ENCODE data around the gene RUSF1. TPM values are rescaled to one million over a fixed set of nuclear protein-coding genes. Genes with fewer than 3 reads are reported as not detected.

Gene RUSF1
- total RNA-seq, 4 donors from 2014 or later = 65.2 to 124 (median 110) TPM

DNA sequence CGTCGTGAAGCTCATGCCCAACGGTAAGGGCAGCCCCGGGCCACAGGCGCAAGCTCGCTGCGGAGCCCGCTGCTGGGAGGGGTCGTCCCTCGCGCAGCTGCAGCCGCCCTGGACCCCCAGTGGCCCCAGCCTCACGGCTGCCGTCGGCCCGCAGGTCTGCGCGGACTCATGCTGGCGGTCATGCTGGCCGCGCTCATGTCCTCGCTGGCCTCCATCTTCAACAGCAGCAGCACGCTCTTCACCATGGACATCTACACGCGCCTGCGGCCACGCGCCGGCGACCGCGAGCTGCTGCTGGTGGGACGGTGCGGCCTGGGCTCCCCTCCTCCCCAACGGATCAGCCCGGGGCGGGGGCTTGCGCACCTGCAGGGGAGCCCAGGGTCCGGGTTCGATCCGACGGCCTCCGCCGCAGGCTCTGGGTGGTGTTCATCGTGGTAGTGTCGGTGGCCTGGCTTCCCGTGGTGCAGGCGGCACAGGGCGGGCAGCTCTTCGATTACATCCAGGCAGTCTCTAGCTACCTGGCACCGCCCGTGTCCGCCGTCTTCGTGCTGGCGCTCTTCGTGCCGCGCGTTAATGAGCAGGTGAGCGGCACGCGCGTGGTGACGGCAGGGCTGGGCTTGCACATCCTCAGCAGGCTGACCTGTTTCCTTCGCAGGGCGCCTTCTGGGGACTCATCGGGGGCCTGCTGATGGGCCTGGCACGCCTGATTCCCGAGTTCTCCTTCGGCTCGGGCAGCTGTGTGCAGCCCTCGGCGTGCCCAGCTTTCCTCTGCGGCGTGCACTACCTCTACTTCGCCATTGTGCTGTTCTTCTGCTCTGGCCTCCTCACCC lies 19.5 kb downstream of the RUSF1 start:
- peaks cover 4 to 20% (median 7%) of the 10 kb centered on the region in 4 donors for H3K4me1 ChIP-seq
- no peaks in the 10 kb centered on the region for H3K27me3 ChIP-seq
- H3K4me3 ChIP-seq = peak overlapping the region; percentile 50 to 67 (median 58)
- peaks cover 0 to 21% (median 0%) of the 10 kb centered on the region in 3 donors for H3K36me3 ChIP-seq
- TF ChIP-seq POLR2A (IDR thresholded peaks at IDR 0.05) = no peak
- TF ChIP-seq, protein P1, sequence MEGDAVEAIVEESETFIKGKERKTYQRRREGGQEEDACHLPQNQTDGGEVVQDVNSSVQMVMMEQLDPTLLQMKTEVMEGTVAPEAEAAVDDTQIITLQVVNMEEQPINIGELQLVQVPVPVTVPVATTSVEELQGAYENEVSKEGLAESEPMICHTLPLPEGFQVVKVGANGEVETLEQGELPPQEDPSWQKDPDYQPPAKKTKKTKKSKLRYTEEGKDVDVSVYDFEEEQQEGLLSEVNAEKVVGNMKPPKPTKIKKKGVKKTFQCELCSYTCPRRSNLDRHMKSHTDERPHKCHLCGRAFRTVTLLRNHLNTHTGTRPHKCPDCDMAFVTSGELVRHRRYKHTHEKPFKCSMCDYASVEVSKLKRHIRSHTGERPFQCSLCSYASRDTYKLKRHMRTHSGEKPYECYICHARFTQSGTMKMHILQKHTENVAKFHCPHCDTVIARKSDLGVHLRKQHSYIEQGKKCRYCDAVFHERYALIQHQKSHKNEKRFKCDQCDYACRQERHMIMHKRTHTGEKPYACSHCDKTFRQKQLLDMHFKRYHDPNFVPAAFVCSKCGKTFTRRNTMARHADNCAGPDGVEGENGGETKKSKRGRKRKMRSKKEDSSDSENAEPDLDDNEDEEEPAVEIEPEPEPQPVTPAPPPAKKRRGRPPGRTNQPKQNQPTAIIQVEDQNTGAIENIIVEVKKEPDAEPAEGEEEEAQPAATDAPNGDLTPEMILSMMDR (IDR thresholded peaks at IDR 0.05) = no peak
- no peak for DNase-seq
- H3K27ac ChIP-seq = peak overlapping the region in 1 of 4 donors; percentile 70
- peaks cover 0 to 4% (median 0%) of the 10 kb centered on the region in 4 donors for H3K9me3 ChIP-seq

DNA sequence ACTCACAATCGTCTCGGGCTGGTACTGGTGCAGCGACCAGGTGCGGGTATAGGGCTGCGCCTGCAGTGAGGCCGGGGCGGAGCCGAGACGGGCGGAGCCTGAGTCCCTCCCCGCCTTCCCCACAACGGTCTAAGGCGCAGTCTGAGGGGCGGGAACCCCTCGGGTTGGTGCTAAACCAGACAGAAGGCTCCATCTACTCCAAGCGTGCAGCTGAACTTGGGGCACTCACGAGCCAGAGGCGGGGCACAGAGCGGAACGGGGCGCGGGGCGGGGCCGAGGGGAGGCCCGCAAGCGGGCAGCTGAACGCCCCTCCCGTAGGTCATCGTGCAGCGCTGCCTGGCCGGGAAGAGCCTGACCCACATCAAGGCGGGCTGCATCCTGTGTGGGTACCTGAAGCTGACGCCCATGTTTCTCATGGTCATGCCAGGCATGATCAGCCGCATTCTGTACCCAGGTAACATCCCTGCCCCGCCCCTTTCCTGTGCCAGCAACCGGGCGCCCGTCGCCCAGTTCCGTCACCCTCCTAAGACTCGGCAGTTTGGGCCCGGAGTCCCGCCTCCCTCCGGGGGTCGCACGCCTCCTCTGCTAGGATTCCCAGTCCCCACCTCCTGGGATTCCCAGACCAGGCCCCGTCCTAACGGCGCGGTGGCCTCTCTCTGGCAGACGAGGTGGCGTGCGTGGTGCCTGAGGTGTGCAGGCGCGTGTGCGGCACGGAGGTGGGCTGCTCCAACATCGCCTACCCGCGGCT lies 20.3 kb downstream of the RUSF1 start:
- DNase-seq = peak; percentile 76 to 86 (median 84)
- Histone ChIP-seq H3K27me3 (no peaks in the 10 kb centered on the region), H3K4me1 (peaks cover 4 to 20% (median 7%) of the 10 kb centered on the region in 4 donors), H3K36me3 (peaks cover 0 to 13% (median 0%) of the 10 kb centered on the region in 3 donors), H3K4me3 (peak overlapping the region; percentile 50 to 67 (median 58)), H3K27ac (peak overlapping the region in 3 of 4 donors; percentile 6 to 70 (median 41)), H3K9me3 (peaks cover 0 to 4% (median 0%) of the 10 kb centered on the region in 4 donors)
- TF ChIP-seq POLR2A (IDR thresholded peaks at IDR 0.05) = no peak
- TF ChIP-seq, protein P1 (IDR thresholded peaks at IDR 0.05) = no peak

DNA sequence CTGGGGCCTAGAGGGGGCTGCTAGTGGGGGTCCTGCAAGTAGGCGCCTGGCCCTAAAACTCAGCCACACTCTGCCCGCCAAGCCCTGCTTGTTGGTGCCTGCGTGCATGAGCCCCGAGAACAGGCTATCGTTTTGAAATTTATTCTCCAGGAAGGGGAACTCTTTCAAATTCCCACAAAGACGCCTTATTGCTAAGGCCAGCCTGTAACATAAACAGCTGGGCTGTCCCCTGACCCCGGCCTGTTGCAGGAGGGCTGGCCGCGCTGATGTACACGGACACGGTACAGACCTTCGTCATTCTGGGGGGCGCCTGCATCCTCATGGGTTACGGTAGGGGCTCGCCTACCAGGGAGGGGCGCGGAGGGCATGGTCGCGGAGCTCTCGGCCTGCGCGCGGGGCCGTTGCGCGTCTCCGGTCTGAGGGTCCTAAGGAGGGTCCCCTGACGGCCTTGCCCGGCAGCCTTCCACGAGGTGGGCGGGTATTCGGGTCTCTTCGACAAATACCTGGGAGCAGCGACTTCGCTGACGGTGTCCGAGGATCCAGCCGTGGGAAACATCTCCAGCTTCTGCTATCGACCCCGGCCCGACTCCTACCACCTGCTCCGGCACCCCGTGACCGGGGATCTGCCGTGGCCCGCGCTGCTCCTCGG lies 21.0 kb downstream of the RUSF1 start:
- Histone ChIP-seq H3K9me3 (peaks cover 0 to 4% (median 0%) of the 10 kb centered on the region in 4 donors), H3K36me3 (peaks cover 0 to 6% (median 0%) of the 10 kb centered on the region in 3 donors), H3K27ac (peak overlapping the region; percentile 6 to 70 (median 25)), H3K4me1 (peaks cover 4 to 20% (median 7%) of the 10 kb centered on the region in 4 donors), H3K27me3 (no peaks in the 10 kb centered on the region), H3K4me3 (peak overlapping the region; percentile 50 to 67 (median 58))
- TF ChIP-seq POLR2A (IDR thresholded peaks at IDR 0.05) = peak in 1 of 2 donors; percentile 26
- TF ChIP-seq, protein P1 (IDR thresholded peaks at IDR 0.05) = no peak
- no peak for DNase-seq

DNA sequence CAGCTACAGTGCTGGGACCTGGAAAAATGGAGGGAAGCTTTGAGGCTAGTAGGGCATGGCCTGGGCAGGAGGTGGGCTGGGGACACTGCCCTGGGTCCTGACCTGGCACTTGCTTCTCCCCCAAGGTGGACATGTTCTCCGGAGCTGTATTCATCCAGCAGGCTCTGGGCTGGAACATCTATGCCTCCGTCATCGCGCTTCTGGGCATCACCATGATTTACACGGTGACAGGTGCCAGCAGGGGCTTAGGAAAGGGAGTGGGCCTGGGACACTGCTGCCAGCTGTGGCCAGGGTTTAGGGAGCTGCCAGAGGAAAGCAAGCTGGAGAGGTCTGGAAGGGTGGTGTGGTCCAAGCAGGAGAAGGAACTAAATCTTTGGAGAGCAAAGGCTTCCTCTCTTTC lies 22.1 kb downstream of the RUSF1 start:
- Histone ChIP-seq H3K36me3 (no peaks in the 10 kb centered on the region), H3K27me3 (no peaks in the 10 kb centered on the region), H3K27ac (peak overlapping the region in 1 of 4 donors; percentile 41), H3K4me3 (no peak overlapping the region), H3K4me1 (peaks cover 4 to 23% (median 7%) of the 10 kb centered on the region in 4 donors), H3K9me3 (peaks cover 0 to 4% (median 0%) of the 10 kb centered on the region in 4 donors)
- no peak for TF ChIP-seq POLR2A (IDR thresholded peaks at IDR 0.05)
- TF ChIP-seq, protein P1 (IDR thresholded peaks at IDR 0.05) = no peak
- DNase-seq = peak in 1 of 3 donors; percentile 34

DNA sequence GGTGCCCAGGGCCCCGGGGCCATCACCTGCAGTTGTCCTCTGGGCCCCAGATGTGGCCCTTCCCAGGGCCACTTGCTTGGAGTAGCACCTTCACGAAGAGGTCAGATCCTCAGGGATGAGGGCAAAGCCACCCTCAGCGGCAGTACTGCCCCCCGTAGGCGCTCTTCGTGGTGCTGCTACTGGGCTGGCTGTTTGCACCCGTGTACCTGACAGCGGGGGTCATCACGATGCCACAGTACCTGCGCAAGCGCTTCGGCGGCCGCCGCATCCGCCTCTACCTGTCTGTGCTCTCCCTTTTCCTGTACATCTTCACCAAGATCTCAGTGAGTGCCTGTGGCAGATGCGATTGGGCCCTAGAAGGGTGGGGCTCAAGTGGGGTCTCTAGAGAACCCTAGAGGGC lies 22.6 kb downstream of the RUSF1 start:
- Histone ChIP-seq H3K4me1 (peaks cover 4 to 27% (median 7%) of the 10 kb centered on the region in 4 donors), H3K36me3 (no peaks in the 10 kb centered on the region), H3K4me3 (no peak overlapping the region), H3K9me3 (peaks cover 0 to 4% (median 0%) of the 10 kb centered on the region in 4 donors), H3K27me3 (no peaks in the 10 kb centered on the region), H3K27ac (no peak overlapping the region)
- no peak for TF ChIP-seq POLR2A (IDR thresholded peaks at IDR 0.05)
- TF ChIP-seq, protein P1 (IDR thresholded peaks at IDR 0.05) = no peak
- peak in 1 of 3 donors; percentile 34 for DNase-seq
